Fibroblast of lung (primary cell): Measurements from ENCODE around the gene EFNA1.

Experiments
- EZH2 ChIP-seq: IDR thresholded peaks from 2 replicates; pipeline ENCODE4 v1.5.1; 2012; ENCODE audit warnings: low read length, control low read depth, mild to moderate bottlenecking; ENCODE audit errors: missing control alignments
- TF ChIP-seq, protein P1 (sequence below), 2 donors: IDR thresholded peaks in 1 of 2; conservative IDR thresholded peaks in 1 of 2; 1 replicate in 1 of 2; 2 replicates in 1 of 2; pipeline ENCODE4 v1.5.1; 2011 to 2012; ENCODE audit warnings: low read length in 2 of 2, control low read depth in 1 of 2, inconsistent platforms in 1 of 2, low read depth in 1 of 2, mild to moderate bottlenecking in 1 of 2

DNA sequence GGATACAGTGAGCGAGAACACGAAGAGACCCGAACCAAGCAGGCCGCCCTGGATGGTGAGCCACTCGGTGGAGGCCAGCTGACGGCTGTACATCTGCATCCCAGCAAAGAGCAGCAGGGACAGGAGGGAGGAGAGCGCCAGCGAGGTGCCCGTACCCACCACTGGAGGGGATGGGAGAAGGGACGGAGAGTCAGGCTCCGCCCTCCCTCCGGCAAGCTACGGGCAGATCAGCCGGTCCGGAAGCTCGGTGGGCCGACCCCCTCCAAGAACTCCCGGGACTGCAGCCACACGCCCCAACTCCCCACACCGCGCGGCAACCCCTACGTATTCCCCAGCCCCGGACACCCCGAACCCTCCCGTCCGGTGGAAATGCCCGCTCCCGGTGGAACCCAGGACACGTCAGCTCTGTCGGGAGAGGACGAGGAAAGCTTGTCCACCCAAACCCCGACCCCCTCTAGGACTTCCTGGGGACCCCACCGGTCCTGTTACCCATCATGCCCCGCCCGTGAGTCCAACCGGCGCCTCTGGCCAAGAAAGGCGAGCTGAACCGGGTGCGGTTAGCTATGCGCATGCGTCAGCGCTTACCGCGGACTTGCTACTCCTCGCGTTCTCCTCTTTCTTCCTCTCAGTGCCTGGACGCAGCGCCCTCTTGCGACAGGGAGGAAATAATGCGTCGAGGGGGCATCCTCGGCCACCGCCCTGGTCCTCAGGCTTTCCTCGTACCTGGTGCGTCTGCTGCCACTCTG is 45.2 kb downstream of the EFNA1 start, which contains the start of gene KRTCAP2:
- TF ChIP-seq, protein P1, sequence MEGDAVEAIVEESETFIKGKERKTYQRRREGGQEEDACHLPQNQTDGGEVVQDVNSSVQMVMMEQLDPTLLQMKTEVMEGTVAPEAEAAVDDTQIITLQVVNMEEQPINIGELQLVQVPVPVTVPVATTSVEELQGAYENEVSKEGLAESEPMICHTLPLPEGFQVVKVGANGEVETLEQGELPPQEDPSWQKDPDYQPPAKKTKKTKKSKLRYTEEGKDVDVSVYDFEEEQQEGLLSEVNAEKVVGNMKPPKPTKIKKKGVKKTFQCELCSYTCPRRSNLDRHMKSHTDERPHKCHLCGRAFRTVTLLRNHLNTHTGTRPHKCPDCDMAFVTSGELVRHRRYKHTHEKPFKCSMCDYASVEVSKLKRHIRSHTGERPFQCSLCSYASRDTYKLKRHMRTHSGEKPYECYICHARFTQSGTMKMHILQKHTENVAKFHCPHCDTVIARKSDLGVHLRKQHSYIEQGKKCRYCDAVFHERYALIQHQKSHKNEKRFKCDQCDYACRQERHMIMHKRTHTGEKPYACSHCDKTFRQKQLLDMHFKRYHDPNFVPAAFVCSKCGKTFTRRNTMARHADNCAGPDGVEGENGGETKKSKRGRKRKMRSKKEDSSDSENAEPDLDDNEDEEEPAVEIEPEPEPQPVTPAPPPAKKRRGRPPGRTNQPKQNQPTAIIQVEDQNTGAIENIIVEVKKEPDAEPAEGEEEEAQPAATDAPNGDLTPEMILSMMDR (conservative IDR thresholded peaks at IDR 0.05 in 1 of 2, IDR thresholded peaks at IDR 0.05 in 1 of 2; ENCODE audit: low read depth in 1 of 2, low read length in 2 of 2), result peak; percentile 80 to 90
- no peak for TF ChIP-seq EZH2
